OCI-LY7 (cell line): Measurements from ENCODE around the gene IDH3B. TPM values are rescaled to one million over a fixed set of nuclear protein-coding genes. Genes with fewer than 3 reads are reported as not detected.

ENCODE experiments used
- BruUV-seq: library from RNA; stranded (reverse); fragments of 400-500 nt; replicated peaks from 2 replicates; lab custom pipeline; 2021; lab: Mats Ljungman, UMichigan
- CTCF ChIA-PET: fragments of 300-600 bp; sonication (Branson Sonifier 250); formaldehyde crosslinking; loops from one replicate; lab custom pipeline; 2022; ENCODE audit warnings: antibody characterized with exemption; ENCODE audit not compliant: unreplicated experiment; lab: Charles Lee
- POLR2A ChIA-PET: fragments of 300-600 bp; sonication (Branson Sonifier 250); formaldehyde crosslinking; loops from one replicate; lab custom pipeline; 2022; ENCODE audit warnings: antibody characterized with exemption; lab: Charles Lee
- DNase-seq: peaks from one replicate; pipeline ENCODE4 v3.0.0-alpha.2; 2015; ENCODE audit warnings: low spot score
- H2AFZ ChIP-seq: fragments of 200-600 bp; sonication (generic), shearing (Covaris generic); 2 replicates; pipeline ENCODE4 v1.6.1; 2014; ENCODE audit warnings: mild to moderate bottlenecking, antibody characterized with exemption, low read length, moderate library complexity
- H3K27ac ChIP-seq: fragments of 200-600 bp; sonication (generic); 2 replicates; pipeline ENCODE4 v1.5.1; 2014; ENCODE audit warnings: mixed run types, low read depth, mild to moderate bottlenecking, moderate library complexity, low read length, inconsistent platforms; ENCODE audit not compliant: poor library complexity, severe bottlenecking
- H3K36me3 ChIP-seq: fragments of 200-600 bp; sonication (generic); 2 replicates; pipeline ENCODE4 v1.6.1; 2014; ENCODE audit warnings: mild to moderate bottlenecking, antibody characterized with exemption, low read length, moderate library complexity, mixed read lengths; ENCODE audit not compliant: insufficient read depth
- H3K4me1 ChIP-seq: fragments of 200-600 bp; sonication (generic); 2 replicates; pipeline ENCODE4 v1.5.1; 2014; ENCODE audit warnings: mild to moderate bottlenecking, low read length; ENCODE audit not compliant: insufficient read depth, poor library complexity, severe bottlenecking
- H3K4me2 ChIP-seq: fragments of 200-600 bp; sonication (generic); 2 replicates; pipeline ENCODE4 v1.6.1; 2014; ENCODE audit warnings: mild to moderate bottlenecking, low read length
- H3K4me3 ChIP-seq: fragments of 200-600 bp; sonication (generic); 2 replicates; pipeline ENCODE4 v1.5.1; 2014; ENCODE audit warnings: mild to moderate bottlenecking, low read depth, low read length; ENCODE audit not compliant: poor library complexity, severe bottlenecking
- H3K79me2 ChIP-seq: fragments of 200-600 bp; sonication (generic); 2 replicates; pipeline ENCODE4 v1.6.1; 2016; ENCODE audit warnings: low read depth, mild to moderate bottlenecking, low read length, moderate library complexity, mixed read lengths; ENCODE audit not compliant: insufficient read depth
- H3K9me2 ChIP-seq: fragments of 200-600 bp; sonication (generic); 2 replicates; pipeline ENCODE4 v1.6.1; 2016; ENCODE audit warnings: mild to moderate bottlenecking, low read length, mixed read lengths; ENCODE audit not compliant: insufficient read depth
- H3K9me3 ChIP-seq: fragments of 200-600 bp; sonication (generic); 2 replicates; pipeline ENCODE4 v1.6.1; 2014; ENCODE audit warnings: mild to moderate bottlenecking, mixed run types, low read length, mixed read lengths
- H4K20me1 ChIP-seq: fragments of 200-600 bp; sonication (generic); 2 replicates; pipeline ENCODE4 v1.6.1; 2014; ENCODE audit warnings: mild to moderate bottlenecking, antibody characterized with exemption, low read length, moderate library complexity, mixed read lengths; ENCODE audit not compliant: insufficient read depth
- CTCF ChIP-seq: fragments of 200-600 bp; sonication (generic); conservative IDR thresholded peaks from 2 replicates; pipeline ENCODE4 v1.5.1; 2014; ENCODE audit warnings: mild to moderate bottlenecking, antibody characterized with exemption, low read length, moderate library complexity, mixed read lengths
- EZH2phosphoT487 ChIP-seq: fragments of 200-600 bp; sonication (generic); IDR thresholded peaks from 2 replicates; pipeline ENCODE4 v1.6.1; 2018; ENCODE audit warnings: low read depth, borderline replicate concordance, mild to moderate bottlenecking, mixed run types, antibody characterized with exemption, low read length, moderate library complexity, mixed read lengths
- intact Hi-C: fragments of 100-400 bp; cut with micrococcal nuclease; formaldehyde crosslinking; loops from one replicate; pipeline ENCODE4 v1.10.0; 2022; ENCODE audit not compliant: unreplicated experiment
- total RNA-seq, 2 experiments: library from RNA; depleted of rRNA in 1 of 2; stranded (reverse); fragments of >200 nt in 1 of 2; shearing (Covaris generic) in 1 of 2; gene quantifications; 2 replicates each; pipeline ENCODE4 v1.2.3, GENCODE V29; 2014 to 2022

Gene IDH3B
- total RNA-seq, 2 experiments from 2014 or later, result 142 to 154 TPM

- no peak for DNase-seq
- intact Hi-C loops, result no loop called here
- CTCF ChIA-PET, result no interaction called here
- Histone ChIP-seq H3K9me3 (no peaks in the 10 kb centered on the region), H3K4me2 (no peak overlapping the region), H3K27ac (no peak overlapping the region), H4K20me1 (no peaks in the 10 kb centered on the region), H3K79me2 (no peaks in the 10 kb centered on the region), H2AFZ (no peak overlapping the region), H3K4me3 (no peak overlapping the region), H3K4me1 (no peaks in the 10 kb centered on the region), H3K36me3 (no peaks in the 10 kb centered on the region), H3K9me2 (no peaks in the 10 kb centered on the region)
- POLR2A ChIA-PET, result interaction anchor here (0.6 kb wide), 1 partner anchor 13 kb away, joined by 3 read pairs; no protein-coding TSS in a partner anchor
- no TSS peak for BruUV-seq
- TF ChIP-seq EZH2phosphoT487, result no peak
- no peak for TF ChIP-seq CTCF
Measured at GRCh38 chr20:2709205-2709981, 45.4 kb upstream of the IDH3B start.

GRCh38 chr20:2708665-2709064, 44.6 kb upstream of the IDH3B start:
- Histone ChIP-seq H3K4me2 (no peak overlapping the region), H4K20me1 (no peaks in the 10 kb centered on the region), H3K36me3 (no peaks in the 10 kb centered on the region), H3K9me2 (no peaks in the 10 kb centered on the region), H2AFZ (no peak overlapping the region), H3K27ac (no peak overlapping the region), H3K79me2 (no peaks in the 10 kb centered on the region), H3K4me1 (no peaks in the 10 kb centered on the region), H3K9me3 (no peaks in the 10 kb centered on the region), H3K4me3 (no peak overlapping the region)
- POLR2A ChIA-PET, result no interaction called here
- DNase-seq, result no peak
- TF ChIP-seq EZH2phosphoT487 (no peak), CTCF (no peak)
- BruUV-seq, result no TSS peak
- intact Hi-C loops, result no loop called here
- CTCF ChIA-PET, result no interaction called here

- Histone ChIP-seq H3K27ac (no peak overlapping the region), H4K20me1 (no peaks in the 10 kb centered on the region), H3K4me2 (no peak overlapping the region), H3K36me3 (no peaks in the 10 kb centered on the region), H2AFZ (no peak overlapping the region), H3K9me2 (no peaks in the 10 kb centered on the region), H3K4me3 (no peak overlapping the region), H3K79me2 (no peaks in the 10 kb centered on the region), H3K9me3 (no peaks in the 10 kb centered on the region), H3K4me1 (no peaks in the 10 kb centered on the region)
- POLR2A ChIA-PET, result no interaction called here
- intact Hi-C loops, result no loop called here
- CTCF ChIA-PET, result no interaction called here
- DNase-seq, result no peak
- TF ChIP-seq CTCF (no peak), EZH2phosphoT487 (no peak)
- no TSS peak for BruUV-seq
Measured at GRCh38 chr20:2708073-2708415, 44.0 kb upstream of the IDH3B start.
